ENCODE data around the gene RHNO1. TPM values are rescaled to one million over a fixed set of nuclear protein-coding genes. Genes with fewer than 3 reads are reported as not detected.

The RHNO1 gene
- polyA plus RNA-seq, 1 experiment, result 42.0 TPM

GRCh38 chr12:2891240-2892053 is 14.4 kb downstream of the RHNO1 start:
- ChIA-PET POLR2A (interaction anchor here (1.5 kb wide), 1 partner anchor 13 kb away, joined by 3 read pairs; no protein-coding TSS in a partner anchor), CTCF (no interaction called here)
- Histone ChIP-seq H3K27ac (ENCODE audit: low read depth, low read length) (peak overlapping the region; percentile 90), H3K27me3 (ENCODE audit: control insufficient read depth, insufficient read depth, low read length) (no peaks in the 10 kb centered on the region), H3K4me3 (ENCODE audit: low read depth, low read length) (peak overlapping the region; percentile 97), H3K9me3 (ENCODE audit: control insufficient read depth, insufficient read depth, low read length) (peaks cover 3% of the 10 kb centered on the region; the same call in 1 of the 2 replicates)
- TF ChIP-seq, protein P1, sequence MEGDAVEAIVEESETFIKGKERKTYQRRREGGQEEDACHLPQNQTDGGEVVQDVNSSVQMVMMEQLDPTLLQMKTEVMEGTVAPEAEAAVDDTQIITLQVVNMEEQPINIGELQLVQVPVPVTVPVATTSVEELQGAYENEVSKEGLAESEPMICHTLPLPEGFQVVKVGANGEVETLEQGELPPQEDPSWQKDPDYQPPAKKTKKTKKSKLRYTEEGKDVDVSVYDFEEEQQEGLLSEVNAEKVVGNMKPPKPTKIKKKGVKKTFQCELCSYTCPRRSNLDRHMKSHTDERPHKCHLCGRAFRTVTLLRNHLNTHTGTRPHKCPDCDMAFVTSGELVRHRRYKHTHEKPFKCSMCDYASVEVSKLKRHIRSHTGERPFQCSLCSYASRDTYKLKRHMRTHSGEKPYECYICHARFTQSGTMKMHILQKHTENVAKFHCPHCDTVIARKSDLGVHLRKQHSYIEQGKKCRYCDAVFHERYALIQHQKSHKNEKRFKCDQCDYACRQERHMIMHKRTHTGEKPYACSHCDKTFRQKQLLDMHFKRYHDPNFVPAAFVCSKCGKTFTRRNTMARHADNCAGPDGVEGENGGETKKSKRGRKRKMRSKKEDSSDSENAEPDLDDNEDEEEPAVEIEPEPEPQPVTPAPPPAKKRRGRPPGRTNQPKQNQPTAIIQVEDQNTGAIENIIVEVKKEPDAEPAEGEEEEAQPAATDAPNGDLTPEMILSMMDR (IDR thresholded peaks at IDR 0.05; ENCODE audit: low read depth, low read length), result no peak
- no peak for DNase-seq (ENCODE audit: low read depth, low spot score)

- H3K4me3 ChIP-seq (ENCODE audit: low read depth, low read length), result peak overlapping the region; percentile 97
- no peaks in the 10 kb centered on the region for H3K27me3 ChIP-seq (ENCODE audit: control insufficient read depth, insufficient read depth, low read length)
- TF ChIP-seq, protein P1 (IDR thresholded peaks at IDR 0.05; ENCODE audit: low read depth, low read length), result no peak
- H3K9me3 ChIP-seq (ENCODE audit: control insufficient read depth, insufficient read depth, low read length), result peaks cover 3% of the 10 kb centered on the region; the same call in 1 of the 2 replicates
- CTCF ChIA-PET, result interaction anchor here (0.6 to 0.7 kb wide), 2 partner anchors 79 to 141 kb away, joined by 4 read pairs; no protein-coding TSS in a partner anchor
- no peak overlapping the region for H3K27ac ChIP-seq (ENCODE audit: low read depth, low read length)
- POLR2A ChIA-PET, result interaction anchor here (0.6 to 1.5 kb wide), 2 partner anchors 14 to 58 kb away, joined by 3 to 4 read pairs; no protein-coding TSS in a partner anchor
- no peak for DNase-seq (ENCODE audit: low read depth, low spot score)
Measured at GRCh38 chr12:2892246-2892645, 15.2 kb downstream of the RHNO1 start.

DNA sequence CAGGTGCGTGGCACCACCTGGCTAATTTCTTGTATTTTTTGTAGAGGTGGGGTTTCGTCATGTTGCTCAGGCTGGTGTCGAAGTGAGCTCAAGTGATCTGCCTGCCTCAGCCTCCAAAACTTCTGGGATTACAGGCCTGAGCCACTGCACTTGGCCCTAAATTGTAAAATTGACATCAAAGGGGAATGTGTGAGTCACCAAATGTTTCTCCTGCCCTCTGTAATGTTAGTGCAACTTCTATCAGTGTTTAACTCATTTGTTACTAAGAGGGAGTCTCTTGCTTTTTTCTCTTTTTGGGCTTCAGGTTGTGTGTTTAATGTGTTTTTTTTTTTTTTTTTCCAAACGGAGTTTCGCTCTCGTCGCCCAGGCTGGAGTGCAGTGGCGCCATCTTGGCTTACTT is 16.0 kb downstream of the RHNO1 start:
- Histone ChIP-seq H3K27me3 (ENCODE audit: control insufficient read depth, insufficient read depth, low read length) (no peaks in the 10 kb centered on the region), H3K9me3 (ENCODE audit: control insufficient read depth, insufficient read depth, low read length) (peaks cover 3% of the 10 kb centered on the region; the same call in 1 of the 2 replicates), H3K4me3 (ENCODE audit: low read depth, low read length) (peak overlapping the region; percentile 22; the same call in 1 of the 2 replicates), H3K27ac (ENCODE audit: low read depth, low read length) (peak overlapping the region; percentile 80)
- ChIA-PET CTCF (interaction anchor here (0.6 to 0.9 kb wide), 3 partner anchors 8 to 181 kb away, joined by 3 to 6 read pairs (median 4); no protein-coding TSS in a partner anchor), POLR2A (interaction anchor here (0.6 to 1.5 kb wide), 3 partner anchors 15 to 61 kb away, joined by 3 to 9 read pairs (median 5); no protein-coding TSS in a partner anchor)
- TF ChIP-seq, protein P1 (IDR thresholded peaks at IDR 0.05; ENCODE audit: low read depth, low read length), result no peak
- DNase-seq (ENCODE audit: low read depth, low spot score), result peak; percentile 65

GRCh38 chr12:2895051-2895451 is 18.0 kb downstream of the RHNO1 start:
- no peak for DNase-seq (ENCODE audit: low read depth, low spot score)
- TF ChIP-seq, protein P1 (IDR thresholded peaks at IDR 0.05; ENCODE audit: low read depth, low read length), result no peak
- Histone ChIP-seq H3K4me3 (ENCODE audit: low read depth, low read length) (no peak overlapping the region), H3K9me3 (ENCODE audit: control insufficient read depth, insufficient read depth, low read length) (peaks cover 3% of the 10 kb centered on the region; the same call in 1 of the 2 replicates), H3K27ac (ENCODE audit: low read depth, low read length) (peak overlapping the region; percentile 49), H3K27me3 (ENCODE audit: control insufficient read depth, insufficient read depth, low read length) (no peaks in the 10 kb centered on the region)
- ChIA-PET CTCF (interaction anchor here (2.3 kb wide), 1 partner anchor 139 kb away, joined by 5 read pairs; no protein-coding TSS in a partner anchor), POLR2A (no interaction called here)

DNA sequence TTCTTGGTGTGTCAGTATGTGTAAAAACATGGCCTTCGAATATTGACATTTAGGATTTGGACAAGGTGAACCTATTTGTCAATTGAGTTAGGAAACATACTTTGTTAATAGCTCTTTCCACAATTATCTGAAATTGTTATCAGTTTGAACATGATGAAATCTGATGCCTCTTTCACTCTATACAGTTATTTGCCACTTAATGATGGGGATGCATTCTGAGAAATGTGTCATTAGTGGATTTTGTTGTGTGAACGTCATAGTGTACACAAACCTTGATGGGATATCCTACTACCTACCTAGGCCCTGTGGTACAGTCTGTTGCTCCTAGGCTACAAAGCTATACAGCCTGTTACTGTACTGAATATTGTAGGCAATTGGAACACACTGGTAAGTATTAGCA is 18.5 kb downstream of the RHNO1 start:
- ChIA-PET CTCF (interaction anchor here (2.3 kb wide), 1 partner anchor 139 kb away, joined by 5 read pairs; no protein-coding TSS in a partner anchor), POLR2A (no interaction called here)
- H3K9me3 ChIP-seq (ENCODE audit: control insufficient read depth, insufficient read depth, low read length), result peaks cover 3% of the 10 kb centered on the region; the same call in 1 of the 2 replicates
- TF ChIP-seq, protein P1 (IDR thresholded peaks at IDR 0.05; ENCODE audit: low read depth, low read length), result no peak
- no peaks in the 10 kb centered on the region for H3K27me3 ChIP-seq (ENCODE audit: control insufficient read depth, insufficient read depth, low read length)
- no peak for DNase-seq (ENCODE audit: low read depth, low spot score)
- no peak overlapping the region for H3K4me3 ChIP-seq (ENCODE audit: low read depth, low read length)
- H3K27ac ChIP-seq (ENCODE audit: low read depth, low read length), result no peak overlapping the region
